ENCODE measurements around the gene QRFP.
A peak's percentile ranks its signal among the peaks of the same experiment; 100 is the strongest.

QRFP gene

GRCh38 chr9:130847306-130848217 is 49.0 kb downstream of the QRFP start:
- peak; percentile 99 for DNase-seq (ENCODE audit: low read depth)

- DNase-seq (ENCODE audit: low read depth) = peak; percentile 94
Measured at GRCh38 chr9:130846487-130847305, 49.9 kb downstream of the QRFP start.

DNA sequence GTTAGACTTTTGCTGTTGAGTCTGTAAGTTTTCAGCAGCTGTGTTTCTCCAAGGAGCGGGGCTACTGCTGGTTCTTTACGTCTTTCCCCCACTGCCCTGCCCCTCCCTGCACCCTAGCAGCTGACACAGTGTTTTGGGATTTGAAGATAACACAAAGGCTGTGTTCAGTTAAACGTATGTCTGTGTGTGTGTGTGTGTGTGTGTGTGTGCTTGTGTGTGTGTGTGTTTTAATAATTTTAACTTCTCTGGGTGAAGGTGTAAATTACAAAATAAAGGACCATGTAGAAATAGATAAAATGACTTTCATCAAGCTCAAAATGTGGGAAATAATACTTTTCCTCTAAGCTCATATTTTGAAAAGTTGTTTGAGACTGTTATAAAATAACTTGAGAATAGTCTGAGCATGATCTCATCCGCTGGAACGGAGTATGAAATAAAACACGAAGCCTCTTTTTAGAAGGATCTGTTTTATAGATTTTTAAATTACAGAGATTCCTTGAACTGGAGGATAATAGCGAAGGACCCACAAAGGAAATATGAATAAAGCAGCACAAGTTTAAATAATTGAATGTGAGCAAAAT is 50.6 kb downstream of the QRFP start:
- peak; percentile 76 for DNase-seq (ENCODE audit: low read depth)

DNA sequence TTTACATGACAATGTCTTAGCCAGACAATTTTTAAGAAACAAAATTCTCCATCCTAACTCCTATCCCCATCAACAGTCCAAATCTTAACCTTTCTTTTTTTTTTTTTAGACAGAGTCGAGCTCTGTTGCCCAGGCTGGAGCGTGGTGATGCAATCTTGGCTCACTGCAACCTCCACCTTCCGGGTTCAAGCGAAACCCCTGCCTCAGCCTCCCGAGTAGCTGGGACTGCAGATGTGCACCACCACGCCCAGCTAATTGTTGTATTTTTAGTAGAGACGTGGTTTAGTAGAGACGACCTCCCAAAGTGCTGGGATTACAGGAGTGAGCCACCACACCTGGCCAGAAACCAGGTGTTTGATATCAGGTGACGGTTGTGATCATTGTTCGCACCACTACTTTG is 51.4 kb downstream of the QRFP start:
- DNase-seq (ENCODE audit: low read depth) = peak; percentile 30

DNA sequence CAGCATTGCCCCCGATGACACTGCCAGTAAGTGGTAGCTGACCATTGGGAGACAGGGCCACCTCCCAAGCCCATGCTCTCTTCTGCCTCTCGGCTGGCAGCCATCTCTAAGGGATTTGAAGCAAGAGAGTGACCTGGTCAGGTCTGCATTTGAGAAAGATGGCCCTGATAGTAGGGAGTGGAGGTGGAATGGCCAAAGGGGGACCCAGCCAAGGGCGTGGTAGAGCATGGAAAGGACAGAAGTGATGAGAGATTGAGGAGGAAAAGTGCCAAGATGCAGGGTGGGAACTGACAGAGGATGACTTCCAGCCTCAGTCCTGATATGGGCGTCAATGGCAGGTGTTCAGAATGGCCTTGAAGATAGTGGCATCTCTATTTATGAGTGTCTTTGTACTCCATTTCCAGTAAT is 52.6 kb downstream of the QRFP start:
- DNase-seq (ENCODE audit: low read depth) = no peak

GRCh38 chr9:130843049-130843908 is 53.3 kb downstream of the QRFP start:
- DNase-seq (ENCODE audit: low read depth) = no peak

Data from ELR (cell line).